MCF 10A (cell line): ENCODE measurements around the gene TRIM2. TPM values are rescaled to one million over a fixed set of nuclear protein-coding genes. Genes with fewer than 3 reads are reported as not detected.

Experiments used
- BruUV-seq: library from RNA; stranded (reverse); fragments of 400-500 nt; replicated peaks from 2 replicates; lab custom pipeline; 2021; lab: Mats Ljungman, UMichigan
- CTCF ChIA-PET: fragments of 300-600 bp; sonication (Branson Sonifier 250); formaldehyde crosslinking; extraction: SDS; loops from one replicate; lab custom pipeline; 2021; ENCODE audit warnings: antibody characterized with exemption, inconsistent platforms; lab: Yijun Ruan, JAX
- POLR2A ChIA-PET: fragments of 300-600, 350-650 bp; sonication (Branson Sonifier 250); formaldehyde crosslinking; extraction: SDS; loops from one replicate; lab custom pipeline; 2020; ENCODE audit warnings: antibody characterized with exemption, inconsistent platforms; lab: Yijun Ruan, JAX
- DNase-seq: peaks from one replicate; pipeline ENCODE4 v3.0.0-alpha.2; 2018; ENCODE audit not compliant: unreplicated experiment
- H3K27ac Mint-ChIP-seq: one replicate; pipeline ENCODE4 v1.8.0; 2022; ENCODE audit warnings: mild to moderate bottlenecking, low read depth, mixed read lengths; ENCODE audit not compliant: unreplicated experiment
- H3K27me3 Mint-ChIP-seq: one replicate; pipeline ENCODE4 v1.8.0; 2022; ENCODE audit warnings: mixed read lengths; ENCODE audit not compliant: insufficient read depth, unreplicated experiment
- H3K36me3 Mint-ChIP-seq: one replicate; pipeline ENCODE4 v1.8.0; 2022; ENCODE audit warnings: mild to moderate bottlenecking, moderate library complexity, mixed read lengths; ENCODE audit not compliant: insufficient read depth, unreplicated experiment
- H3K4me1 Mint-ChIP-seq: one replicate; pipeline ENCODE4 v1.8.0; 2022; ENCODE audit warnings: mixed read lengths; ENCODE audit not compliant: insufficient read depth, unreplicated experiment
- H3K4me3 Mint-ChIP-seq: one replicate; pipeline ENCODE4 v1.8.0; 2022; ENCODE audit warnings: mild to moderate bottlenecking, moderate library complexity, mixed read lengths; ENCODE audit not compliant: unreplicated experiment
- H3K9me3 Mint-ChIP-seq: one replicate; pipeline ENCODE4 v1.8.0; 2022; ENCODE audit warnings: mixed read lengths; ENCODE audit not compliant: unreplicated experiment
- intact Hi-C: fragments of 100-400 bp; cut with micrococcal nuclease; formaldehyde crosslinking; loops from 2 replicates; pipeline ENCODE4 v1.14.1; 2022
- total RNA-seq: library from RNA; stranded (reverse); gene quantifications from 2 replicates; pipeline ENCODE4 v1.2.3, GENCODE V29; 2022
- TF ChIP-seq, protein P1 (sequence below): fragments of 200-600 bp; IDR thresholded peaks from one replicate; pipeline ENCODE4 v1.8.0; 2022; ENCODE audit warnings: antibody characterized with exemption, mild to moderate bottlenecking; ENCODE audit not compliant: unreplicated experiment

The TRIM2 gene
- total RNA-seq, 1 experiment from 2014 or later = 37.2 TPM

- H3K4me1 Mint-ChIP-seq = peaks cover 13% of the 10 kb centered on the region
- ChIA-PET POLR2A (no interaction called here), CTCF (interaction anchor here (0.6 kb wide), 1 partner anchor 1221 kb away, joined by 3 read pairs; no protein-coding TSS in a partner anchor)
- H3K27me3 Mint-ChIP-seq = no peaks in the 10 kb centered on the region
- no TSS peak for BruUV-seq
- intact Hi-C loops = no loop called here
- H3K27ac Mint-ChIP-seq = no peak overlapping the region
- peaks cover 5% of the 10 kb centered on the region for H3K9me3 Mint-ChIP-seq
- no peak for DNase-seq
- TF ChIP-seq, protein P1, sequence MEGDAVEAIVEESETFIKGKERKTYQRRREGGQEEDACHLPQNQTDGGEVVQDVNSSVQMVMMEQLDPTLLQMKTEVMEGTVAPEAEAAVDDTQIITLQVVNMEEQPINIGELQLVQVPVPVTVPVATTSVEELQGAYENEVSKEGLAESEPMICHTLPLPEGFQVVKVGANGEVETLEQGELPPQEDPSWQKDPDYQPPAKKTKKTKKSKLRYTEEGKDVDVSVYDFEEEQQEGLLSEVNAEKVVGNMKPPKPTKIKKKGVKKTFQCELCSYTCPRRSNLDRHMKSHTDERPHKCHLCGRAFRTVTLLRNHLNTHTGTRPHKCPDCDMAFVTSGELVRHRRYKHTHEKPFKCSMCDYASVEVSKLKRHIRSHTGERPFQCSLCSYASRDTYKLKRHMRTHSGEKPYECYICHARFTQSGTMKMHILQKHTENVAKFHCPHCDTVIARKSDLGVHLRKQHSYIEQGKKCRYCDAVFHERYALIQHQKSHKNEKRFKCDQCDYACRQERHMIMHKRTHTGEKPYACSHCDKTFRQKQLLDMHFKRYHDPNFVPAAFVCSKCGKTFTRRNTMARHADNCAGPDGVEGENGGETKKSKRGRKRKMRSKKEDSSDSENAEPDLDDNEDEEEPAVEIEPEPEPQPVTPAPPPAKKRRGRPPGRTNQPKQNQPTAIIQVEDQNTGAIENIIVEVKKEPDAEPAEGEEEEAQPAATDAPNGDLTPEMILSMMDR = no peak
- no peak overlapping the region for H3K4me3 Mint-ChIP-seq
- H3K36me3 Mint-ChIP-seq = peaks cover 6% of the 10 kb centered on the region
Measured at GRCh38 chr4:153241295-153241694, 37.1 kb downstream of the TRIM2 start.

- TF ChIP-seq, protein P1 = no peak
- peaks cover 13% of the 10 kb centered on the region for H3K4me1 Mint-ChIP-seq
- DNase-seq = no peak
- ChIA-PET CTCF (no interaction called here), POLR2A (interaction anchor here (0.6 to 0.8 kb wide), 3 partner anchors 19 to 451 kb away, joined by 3 to 4 read pairs (median 3); no protein-coding TSS in a partner anchor)
- no peak overlapping the region for H3K4me3 Mint-ChIP-seq
- BruUV-seq = no TSS peak
- no peak overlapping the region for H3K27ac Mint-ChIP-seq
- H3K9me3 Mint-ChIP-seq = peaks cover 5% of the 10 kb centered on the region
- intact Hi-C loops = no loop called here
- H3K27me3 Mint-ChIP-seq = no peaks in the 10 kb centered on the region
- peaks cover 6% of the 10 kb centered on the region for H3K36me3 Mint-ChIP-seq
Measured at GRCh38 chr4:153241970-153242838, 38.0 kb downstream of the TRIM2 start.

- Mint-ChIP-seq H3K9me3 (peaks cover 5% of the 10 kb centered on the region), H3K4me1 (peaks cover 13% of the 10 kb centered on the region), H3K36me3 (peaks cover 6% of the 10 kb centered on the region), H3K4me3 (no peak overlapping the region), H3K27me3 (no peaks in the 10 kb centered on the region), H3K27ac (no peak overlapping the region)
- intact Hi-C loops = no loop called here
- POLR2A ChIA-PET = interaction anchor here (0.7 to 0.8 kb wide), 2 partner anchors 19 to 21 kb away, joined by 3 to 4 read pairs; no protein-coding TSS in a partner anchor
- no TSS peak for BruUV-seq
- TF ChIP-seq, protein P1 = no peak
- DNase-seq = no peak
- CTCF ChIA-PET = no interaction called here
Measured at GRCh38 chr4:153242839-153243324, 38.6 kb downstream of the TRIM2 start.

DNA sequence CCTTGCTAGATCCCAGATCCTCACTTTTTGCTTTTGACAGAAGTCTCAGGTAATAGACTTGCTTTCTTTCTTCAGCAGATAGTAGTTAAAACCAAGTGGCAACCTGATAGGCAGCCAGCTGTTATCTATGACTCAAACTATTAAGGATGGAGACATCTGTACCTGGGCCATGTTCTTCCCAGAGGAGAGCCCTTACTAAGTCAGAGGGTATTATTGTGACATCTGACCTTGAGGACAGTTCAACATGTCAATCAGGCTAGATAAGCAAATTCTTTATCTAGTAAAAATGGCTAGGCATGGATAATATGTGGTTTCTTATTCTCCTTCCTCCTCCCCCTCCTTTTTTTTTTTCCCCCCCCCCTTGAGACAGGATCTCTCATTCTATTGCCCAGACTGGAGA lies 39.2 kb downstream of the TRIM2 start:
- no peaks in the 10 kb centered on the region for H3K27me3 Mint-ChIP-seq
- CTCF ChIA-PET = no interaction called here

More for the DNA sequence above, 39.2 kb downstream of the TRIM2 start:
- no peak for DNase-seq
- TF ChIP-seq, protein P1 = no peak
- Mint-ChIP-seq H3K4me1 (peaks cover 7% of the 10 kb centered on the region), H3K27ac (no peak overlapping the region), H3K4me3 (no peak overlapping the region), H3K9me3 (peaks cover 5% of the 10 kb centered on the region), H3K36me3 (peaks cover under 1% of the 10 kb centered on the region)
- POLR2A ChIA-PET = no interaction called here
- intact Hi-C loops = no loop called here
- BruUV-seq = no TSS peak
